HG03439 (cell line): ENCODE data around the gene CTNNA2.

Experiments used
- ATAC-seq: cut with Tn5 transposase; IDR thresholded peaks from one replicate; pipeline ENCODE4 v1.9.1; 2021; ENCODE audit warnings: mild to moderate bottlenecking, moderate library complexity; ENCODE audit not compliant: unreplicated experiment

The CTNNA2 gene

DNA sequence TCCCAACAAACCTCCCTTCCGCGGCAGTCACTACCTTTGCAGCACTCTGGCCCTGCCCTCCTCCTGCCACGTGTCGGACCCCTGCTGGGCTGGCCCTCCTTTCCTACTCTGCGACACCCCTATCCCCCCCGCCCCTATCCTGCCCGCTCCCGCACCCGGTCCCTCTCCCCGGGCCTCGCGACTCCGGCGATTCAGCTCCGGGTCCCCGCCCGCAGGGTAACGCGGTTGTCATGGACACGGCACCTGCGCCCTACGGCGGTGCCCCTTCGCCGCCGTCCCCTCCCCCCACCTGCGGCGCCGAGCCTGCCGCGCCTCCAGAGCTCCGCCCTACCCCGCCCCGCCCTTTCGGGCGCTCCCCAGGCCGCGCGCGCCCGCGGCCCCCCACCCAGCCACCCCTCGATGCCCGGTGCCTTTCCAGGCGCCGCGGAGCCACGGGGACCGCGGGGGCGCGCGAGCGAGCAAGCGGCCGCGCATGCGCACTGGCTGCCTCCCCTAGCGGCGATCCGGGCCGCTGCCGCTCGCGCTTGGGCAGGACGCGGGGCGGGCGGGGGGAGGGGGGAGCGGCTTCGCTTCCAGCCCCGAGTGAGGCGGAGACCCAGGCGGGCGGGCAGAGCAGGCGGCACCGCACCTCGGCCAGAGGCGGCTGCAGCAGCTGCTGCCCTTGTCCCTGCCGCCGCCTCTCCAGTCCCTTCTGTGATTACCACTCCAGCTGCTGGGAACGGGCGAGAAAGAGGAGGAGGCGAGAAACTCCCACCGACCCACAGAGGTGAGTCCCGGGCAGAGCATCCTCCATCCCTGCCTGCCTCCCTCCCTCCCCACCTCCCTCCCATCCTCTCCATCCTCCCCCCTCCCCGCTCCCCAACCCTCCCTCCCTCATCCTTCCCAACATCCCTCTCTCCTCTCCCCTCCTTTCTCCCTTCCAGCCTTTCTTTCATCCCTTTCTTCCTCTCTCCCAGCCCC is at the start of gene CTNNA2:
CTNNA2 (plus strand) TSS at position 610 of the 960 bp plus-strand sequence.
- no peak for ATAC-seq

DNA sequence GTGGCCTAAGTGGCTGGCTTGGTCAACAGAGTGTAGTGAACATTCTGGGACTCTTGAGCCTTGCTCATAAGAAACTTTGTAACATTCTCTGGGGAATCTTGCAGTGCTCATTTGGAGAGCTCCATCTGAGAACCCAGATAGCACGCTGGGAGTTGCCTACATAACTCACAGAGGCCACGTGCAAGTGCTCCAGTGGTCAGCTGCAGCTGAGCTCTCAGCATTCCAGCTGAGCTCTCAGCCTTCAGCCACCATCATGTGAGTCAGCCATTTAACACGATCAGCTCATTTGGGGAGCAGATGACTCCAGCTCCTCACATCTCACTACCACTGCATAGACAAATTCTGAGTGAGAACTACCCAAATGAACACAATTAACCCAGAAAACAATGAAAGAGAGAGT is 25.5 kb upstream of the CTNNA2 start:
- ATAC-seq, result no peak

DNA sequence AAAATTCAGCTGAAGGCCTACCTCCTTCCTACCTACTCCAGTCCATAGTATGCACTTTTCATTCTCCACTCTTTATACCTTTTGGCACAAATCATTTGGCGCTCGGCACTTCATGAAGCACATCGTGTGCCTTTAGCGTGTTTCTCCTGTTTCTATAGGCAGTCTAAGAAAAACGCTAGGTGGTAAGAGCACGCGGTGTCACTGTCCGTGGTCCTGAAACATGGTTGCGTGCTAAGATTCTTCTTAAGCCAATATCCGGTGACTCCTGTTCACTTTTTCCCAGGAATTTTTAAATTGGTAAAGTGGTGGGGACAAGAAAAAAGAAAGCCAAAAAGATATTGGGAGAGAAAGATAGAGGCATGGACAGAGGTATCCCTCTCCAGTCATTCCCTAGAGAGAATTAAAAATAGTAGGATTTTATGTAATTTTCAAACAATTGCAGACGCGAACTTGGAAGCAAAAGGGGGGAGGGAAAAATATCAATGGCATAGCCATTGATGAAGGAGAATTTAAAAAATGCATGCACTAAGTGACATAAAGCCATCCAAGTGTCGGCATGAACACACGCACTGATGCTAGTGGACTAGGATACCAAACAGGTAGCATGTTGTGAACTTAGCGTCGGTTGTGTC is 1.4 kb upstream of the CTNNA2 start:
- ATAC-seq, result no peak

DNA sequence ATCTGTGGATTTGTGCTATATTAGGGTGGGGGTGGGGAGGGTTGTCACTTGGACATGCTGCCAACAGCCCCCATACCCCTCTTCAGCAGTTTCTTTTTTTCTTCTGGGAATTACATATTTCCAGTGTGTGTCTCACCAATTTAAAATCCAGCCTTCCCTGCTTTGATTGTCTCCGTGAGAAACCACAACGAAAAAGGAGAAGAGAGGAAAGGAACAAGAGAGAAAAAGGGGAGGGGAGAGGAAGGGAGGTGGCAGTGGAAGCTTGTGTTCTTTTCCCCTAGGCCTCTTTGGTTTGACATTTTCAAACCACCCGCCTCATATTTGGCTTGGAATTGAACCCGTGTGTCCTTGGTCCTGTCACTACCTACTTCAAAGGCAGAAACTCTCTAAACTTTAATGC is 860 bp downstream of the CTNNA2 start:
- no peak for ATAC-seq

DNA sequence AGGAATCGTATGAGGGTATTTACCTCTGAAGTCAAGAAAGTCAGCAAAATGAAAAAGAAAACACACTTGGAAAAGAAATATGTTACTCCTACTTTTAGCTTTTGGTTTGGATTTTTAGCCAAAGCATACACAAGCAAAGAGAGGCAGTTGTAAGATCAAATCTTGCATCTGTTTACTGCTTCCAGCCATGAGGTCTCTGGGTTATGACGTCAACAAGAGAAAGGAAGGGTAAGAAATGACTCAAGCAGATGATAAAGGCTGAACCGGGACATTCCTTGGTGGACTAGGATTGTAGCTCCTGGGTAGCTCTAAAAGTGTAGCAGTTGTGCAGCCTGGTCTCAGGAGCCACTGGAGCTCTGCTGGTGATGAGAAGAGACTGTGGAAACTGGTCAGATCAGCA is 16.8 kb downstream of the CTNNA2 start:
- no peak for ATAC-seq

DNA sequence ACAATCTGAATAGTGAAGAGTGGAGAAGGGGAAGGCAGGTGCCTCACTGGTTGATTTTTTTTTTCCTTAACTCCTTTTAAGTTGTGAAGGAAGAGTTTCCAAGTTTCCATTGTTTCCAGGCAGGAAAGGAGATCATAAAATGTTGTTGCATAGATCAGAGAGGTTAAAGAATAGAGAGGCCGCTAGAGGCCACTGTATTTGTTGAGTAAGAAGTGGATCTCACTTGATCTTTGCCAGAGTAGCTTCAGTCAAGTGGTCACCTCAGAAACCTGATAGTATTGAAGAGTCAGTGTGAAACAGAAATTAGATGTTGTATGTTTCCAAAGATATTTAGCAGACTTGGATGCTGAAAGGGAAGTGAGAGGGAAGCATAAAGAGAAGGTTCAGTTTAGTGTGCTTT is 17.6 kb downstream of the CTNNA2 start:
- no peak for ATAC-seq

DNA sequence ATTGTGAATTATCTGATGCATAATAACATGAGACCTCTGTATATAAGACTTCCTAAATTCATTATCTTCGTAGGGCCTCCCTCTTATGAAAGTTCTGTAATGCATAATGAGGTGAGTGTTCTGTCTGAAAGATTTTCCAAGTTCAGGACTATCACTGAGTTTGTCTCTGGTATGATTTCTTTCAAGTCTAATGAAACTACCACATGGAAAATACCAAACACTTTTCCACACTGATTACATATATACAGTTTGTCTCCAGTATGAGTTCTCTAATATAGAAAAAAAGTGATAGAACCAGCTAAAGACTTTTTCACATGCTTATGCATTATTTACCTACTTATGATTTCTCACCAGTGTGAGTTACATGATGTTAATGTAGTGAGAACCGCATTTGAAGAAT is 34.7 kb downstream of the CTNNA2 start:
- ATAC-seq, result no peak

DNA sequence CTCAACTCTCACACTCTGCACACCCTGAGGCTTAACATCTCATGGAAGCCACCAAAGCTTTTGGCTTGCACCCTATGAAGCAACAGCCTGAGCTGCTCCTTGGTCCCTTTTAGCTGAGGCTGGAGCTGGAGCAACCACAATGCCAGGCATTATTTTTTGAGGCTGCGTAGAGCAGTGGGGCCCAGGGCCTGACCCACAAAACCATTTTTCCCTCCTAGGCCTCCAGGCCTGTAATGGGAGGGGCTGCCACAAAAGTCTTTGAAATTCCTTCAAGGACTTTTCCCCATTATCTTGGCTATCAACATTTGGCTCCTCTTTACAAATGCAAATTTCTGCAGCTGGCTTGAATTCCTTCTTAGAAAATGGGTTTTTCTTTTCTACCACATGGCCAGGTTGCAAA is 39.8 kb downstream of the CTNNA2 start:
- no peak for ATAC-seq

DNA sequence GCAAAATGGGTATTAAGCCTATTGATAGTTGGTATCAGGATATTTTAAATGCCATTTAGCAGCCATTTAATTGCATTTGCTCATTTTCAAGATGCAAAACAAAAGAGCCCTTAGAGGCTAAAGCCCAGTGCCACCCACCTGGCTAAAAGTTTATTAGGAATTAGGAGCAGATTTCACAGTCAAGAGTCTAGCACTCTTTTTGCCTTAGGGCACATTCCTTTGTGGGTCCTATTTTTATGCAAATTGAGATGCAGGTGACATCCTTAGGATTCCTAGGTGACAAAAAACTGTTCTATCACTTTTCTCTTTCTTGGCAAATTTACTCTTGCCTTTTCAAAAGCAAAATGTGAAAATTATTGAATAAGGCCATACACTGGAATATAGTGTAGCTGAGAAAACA is 42.0 kb downstream of the CTNNA2 start:
- ATAC-seq, result no peak

DNA sequence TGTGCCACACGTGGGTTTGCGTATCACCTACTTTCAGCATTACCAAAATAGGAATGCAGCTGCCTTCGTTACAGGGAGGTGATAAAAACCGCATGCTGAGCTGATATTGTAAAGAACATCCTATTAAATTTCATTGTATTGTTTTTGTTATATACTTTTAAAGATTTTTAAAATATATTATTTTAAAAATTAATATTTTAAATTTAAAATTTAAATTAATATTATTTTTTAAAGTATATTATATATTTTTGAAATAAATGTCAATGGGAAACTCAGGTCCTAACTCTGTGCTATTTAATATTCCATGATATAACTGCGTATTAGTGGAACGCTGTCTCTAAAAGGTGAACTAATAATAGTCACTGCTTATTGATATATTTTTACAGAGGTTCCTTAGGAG is 51.2 kb downstream of the CTNNA2 start:
- ATAC-seq, result no peak

DNA sequence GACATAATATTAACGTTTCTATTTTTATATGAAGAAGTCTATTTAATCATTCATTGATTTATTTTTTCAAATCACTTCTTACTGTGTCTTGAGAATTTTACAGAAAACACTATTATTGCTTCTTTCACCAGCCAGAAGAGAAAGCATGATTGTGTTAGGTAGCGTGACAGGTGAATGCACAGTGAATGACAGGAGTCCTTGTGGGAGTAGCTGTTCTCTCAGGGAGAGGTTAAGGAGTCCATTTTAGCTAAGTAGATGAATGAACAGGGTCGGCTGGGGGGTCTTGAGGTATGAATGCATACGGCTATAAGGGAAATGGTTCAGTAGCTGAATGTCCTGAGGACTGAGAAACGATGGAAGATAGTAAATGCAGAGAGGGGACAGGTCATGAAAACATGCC is 56.2 kb downstream of the CTNNA2 start:
- no peak for ATAC-seq

DNA sequence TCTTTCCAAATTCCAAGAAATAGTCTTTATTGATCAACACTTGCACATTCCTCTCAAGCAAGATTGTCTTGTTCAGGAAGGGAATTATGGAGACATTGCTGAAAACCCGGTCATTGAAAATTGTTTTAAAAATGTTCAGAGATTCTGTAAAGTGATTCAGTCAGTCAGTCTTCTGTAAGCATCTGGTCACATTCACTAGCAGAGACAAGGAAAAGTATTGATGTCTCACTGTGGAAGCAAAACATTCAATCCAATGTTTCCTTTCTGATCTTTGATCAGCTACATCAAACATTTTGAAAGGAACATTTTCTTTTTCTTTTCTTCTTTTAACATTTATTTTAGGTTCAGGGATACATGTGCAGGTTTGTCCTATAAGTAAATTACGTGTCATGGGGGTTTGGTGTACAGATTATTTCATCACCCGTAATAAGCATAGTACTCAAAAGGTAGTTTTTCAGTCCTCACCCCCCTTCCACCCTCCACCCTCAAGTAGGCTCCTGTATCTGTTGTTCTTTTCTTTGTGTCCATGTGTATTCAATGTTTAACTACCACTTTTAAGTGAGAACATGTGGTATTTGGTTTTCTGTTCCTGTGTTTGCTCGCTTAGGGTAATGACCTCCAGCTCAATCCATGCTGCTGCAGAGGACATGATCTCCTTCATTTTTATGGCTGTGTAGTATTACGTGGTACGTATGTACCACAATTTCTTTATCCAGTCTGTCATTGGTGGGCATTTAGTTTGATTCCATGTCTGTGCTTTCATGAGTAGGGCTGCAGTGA is 61.2 kb downstream of the CTNNA2 start:
- ATAC-seq, result no peak

DNA sequence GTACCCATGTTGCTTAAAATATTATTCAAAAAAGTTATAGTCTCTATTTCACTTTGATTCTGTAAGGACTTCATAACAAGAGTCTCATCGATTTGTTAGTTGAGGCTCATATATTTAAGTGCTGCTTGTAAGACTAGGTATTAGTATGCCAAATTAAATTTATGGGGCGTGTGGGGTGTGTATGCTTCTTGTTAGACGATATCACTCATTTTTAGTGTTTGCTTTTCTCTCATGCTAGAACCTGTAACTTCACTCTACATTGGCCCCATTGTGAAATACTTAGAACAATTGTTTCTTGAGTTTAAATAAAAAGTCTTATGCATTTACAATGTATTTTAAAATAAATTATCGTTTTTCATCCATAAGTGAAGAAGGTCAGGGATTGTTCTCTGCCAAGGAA is 63.6 kb downstream of the CTNNA2 start:
- no peak for ATAC-seq

DNA sequence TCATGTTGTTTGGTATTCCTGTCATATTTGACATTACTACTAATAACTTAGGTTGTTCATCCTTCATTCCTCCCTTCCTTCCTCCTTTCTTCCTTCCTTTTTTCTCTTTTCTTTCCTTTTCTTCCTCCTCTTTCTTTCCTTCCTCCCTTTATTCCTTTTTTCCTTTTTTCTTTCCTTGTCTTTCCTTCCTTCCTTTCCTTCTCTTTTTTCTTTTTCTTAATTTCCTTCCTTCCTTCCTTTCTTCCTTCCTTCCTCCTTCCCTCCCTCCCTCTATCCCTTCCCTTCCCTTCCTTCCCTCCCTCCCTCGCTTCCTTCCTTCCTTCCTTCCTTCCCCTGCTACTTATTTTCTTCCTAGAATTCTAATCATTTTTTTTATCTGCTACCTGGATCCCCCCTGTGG is 66.1 kb downstream of the CTNNA2 start:
- no peak for ATAC-seq

DNA sequence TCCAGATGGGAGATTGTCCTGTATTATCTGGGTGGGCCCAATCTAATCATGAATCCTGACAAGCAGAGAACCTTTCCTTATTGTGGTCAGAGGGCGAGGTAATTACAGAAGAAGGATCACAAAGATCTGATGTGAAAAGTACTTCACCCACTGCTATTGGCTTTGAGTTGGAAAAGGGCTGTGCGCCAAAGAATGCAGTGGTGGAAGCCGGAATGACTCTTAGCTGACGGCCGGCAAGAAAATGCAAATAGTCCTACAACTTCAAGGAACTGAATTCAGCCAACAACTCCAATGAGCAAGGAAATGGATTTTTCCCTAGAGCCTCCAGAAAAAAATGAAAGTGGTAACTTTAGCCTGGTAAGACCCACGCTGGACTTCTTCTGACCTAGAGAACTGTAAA is 67.3 kb downstream of the CTNNA2 start:
- ATAC-seq, result no peak

DNA sequence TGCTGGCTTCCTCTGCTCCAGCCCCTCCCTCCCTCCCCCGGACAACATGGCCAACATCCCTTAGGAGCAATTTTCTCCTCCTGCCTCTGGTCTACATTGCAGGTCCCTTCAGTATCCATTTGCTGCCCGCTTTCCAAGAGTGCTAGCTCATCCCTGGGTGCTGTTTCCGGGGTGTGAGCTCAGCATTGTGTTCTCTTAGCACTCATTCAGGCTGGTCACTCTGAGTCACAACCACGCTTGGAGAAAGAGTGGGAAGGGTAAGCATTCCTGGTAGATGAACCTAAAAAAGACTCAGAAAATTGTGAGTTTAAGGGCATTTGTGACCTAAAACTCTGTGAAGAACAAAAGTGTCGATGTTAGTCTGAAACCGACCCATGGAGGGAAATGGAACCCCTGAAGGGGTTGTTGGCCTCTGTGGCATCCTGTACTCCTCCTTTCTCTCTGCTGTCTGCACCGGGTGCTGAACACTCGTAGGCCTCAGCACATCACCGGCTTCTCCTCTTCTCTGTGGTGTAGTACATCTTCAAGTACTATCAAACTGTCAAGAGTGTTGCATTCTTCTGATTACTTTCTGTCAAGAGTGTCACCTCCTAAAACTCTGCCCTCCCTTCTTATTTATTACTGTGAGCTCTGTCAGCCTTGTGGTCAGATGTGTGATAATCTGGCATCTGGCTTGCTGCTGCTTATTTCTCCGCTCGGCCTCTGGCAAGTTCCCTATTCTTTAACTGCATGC is 73.0 kb downstream of the CTNNA2 start:
- ATAC-seq, result no peak

DNA sequence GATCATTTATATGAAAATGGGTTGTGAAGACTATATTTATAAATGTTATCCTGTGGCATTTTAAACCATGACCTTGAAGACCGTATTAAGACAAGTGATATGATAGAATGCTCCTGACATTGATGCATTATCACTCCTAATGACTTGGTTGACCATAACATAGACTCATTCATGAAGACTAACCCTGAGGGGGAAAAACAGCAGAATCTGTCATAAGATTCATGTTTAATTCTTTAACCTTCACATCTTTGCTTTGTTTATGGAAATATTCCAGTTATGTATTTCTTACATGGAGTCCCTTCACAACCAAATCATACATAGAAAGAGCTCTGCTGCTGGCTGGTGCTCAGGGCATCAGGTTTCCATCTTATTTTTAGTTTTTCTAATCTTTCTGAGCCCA is 78.4 kb downstream of the CTNNA2 start:
- no peak for ATAC-seq

DNA sequence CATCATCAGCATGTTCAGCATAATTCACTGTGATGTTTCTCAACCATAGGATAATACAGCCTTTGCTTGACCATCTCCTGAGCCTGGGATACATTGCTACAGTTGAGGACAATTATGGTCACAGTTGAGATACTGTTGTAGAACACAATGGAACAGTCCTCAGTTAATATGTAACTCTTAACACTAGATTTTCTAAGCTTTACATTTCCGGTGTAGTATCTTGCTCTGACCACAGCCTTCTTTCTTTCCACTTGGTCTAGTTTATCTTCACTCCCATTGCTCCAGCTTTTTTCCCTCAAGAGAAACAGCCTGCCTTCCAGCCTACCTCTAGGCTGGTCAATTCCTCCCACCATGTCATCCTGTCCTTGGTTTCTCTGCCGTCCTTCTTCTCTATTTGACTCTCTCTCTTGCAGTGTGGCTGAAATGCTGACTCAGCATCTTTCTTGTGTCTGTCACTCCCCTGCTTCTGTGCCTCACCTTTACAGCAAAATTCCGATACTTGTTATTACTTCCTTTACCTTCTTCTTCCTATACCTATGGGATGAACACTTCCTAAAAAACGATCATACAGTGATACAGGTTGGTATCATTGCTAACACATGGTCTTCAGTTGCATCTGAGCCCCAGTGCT is 80.5 kb downstream of the CTNNA2 start:
- no peak for ATAC-seq

DNA sequence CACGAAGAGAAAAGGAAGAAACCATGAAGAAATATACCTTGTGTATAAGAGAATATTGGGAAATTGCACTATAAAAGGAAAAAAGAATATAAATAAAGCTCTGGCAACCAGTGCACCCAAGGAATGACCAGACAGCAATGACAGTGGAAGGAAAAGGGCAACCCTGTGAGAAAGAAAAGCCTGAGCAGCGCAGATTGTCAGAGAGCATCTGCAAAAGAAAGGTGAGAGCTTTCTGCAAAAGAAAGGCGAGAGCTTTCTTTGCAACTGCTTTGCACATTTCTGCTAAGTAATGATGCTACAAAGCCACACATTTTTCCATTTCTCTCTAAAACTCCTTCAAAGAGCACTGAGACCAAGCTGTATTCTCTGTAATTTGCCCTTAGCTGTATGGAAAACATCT is 83.6 kb downstream of the CTNNA2 start:
- ATAC-seq, result no peak

DNA sequence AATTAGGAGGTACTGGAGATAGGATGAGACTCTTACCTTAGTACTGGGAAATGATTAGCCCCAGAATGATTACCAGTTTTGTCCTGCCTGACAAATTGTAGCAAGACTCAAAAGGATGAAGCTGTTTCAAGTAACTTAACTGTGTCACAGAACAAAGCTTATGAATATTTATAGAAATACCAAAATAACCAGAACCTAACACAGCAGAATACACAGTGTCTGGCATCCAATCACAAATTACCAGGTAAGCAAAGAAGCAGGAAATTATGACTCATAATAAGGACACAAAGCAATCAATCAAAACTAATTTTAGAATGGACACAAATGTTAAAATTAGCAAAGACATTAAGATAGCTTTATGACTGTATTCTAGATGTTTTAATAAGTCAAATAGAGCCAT is 91.9 kb downstream of the CTNNA2 start:
- ATAC-seq, result no peak
